Upper lobe of left lung (tissue), 4 donors: ENCODE measurements around the gene ARAP2.

Experiments
- CTCF ChIP-seq, 6 experiments: fragments of 450-650 bp in 4 of 6; fragments of 200-600 bp in 2 of 6; sonication (generic) in 2 of 6; IDR thresholded peaks; one replicate each; pipeline ENCODE4 v1.5.1; 2016 to 2019; ENCODE audit warnings: antibody characterized with exemption in 6 of 6
- EP300 ChIP-seq, 4 donors: sonication (generic); formaldehyde crosslinking; IDR thresholded peaks; one replicate each; pipeline ENCODE4 v1.5.1; 2017; ENCODE audit warnings: antibody characterized with exemption in 4 of 4, control low read depth in 2 of 4
- POLR2AphosphoS5 ChIP-seq, 2 donors: sonication (generic); formaldehyde crosslinking; IDR thresholded peaks; one replicate each; pipeline ENCODE4 v1.5.1; 2017; ENCODE audit warnings: antibody characterized with exemption in 2 of 2

GRCh38 chr4:36039026-36039425, 205.3 kb downstream of the ARAP2 start:
- TF ChIP-seq CTCF (IDR thresholded peaks at IDR 0.05) (no peak), EP300 (IDR thresholded peaks at IDR 0.05) (no peak), POLR2AphosphoS5 (IDR thresholded peaks at IDR 0.05) (no peak)
